Tibial nerve (tissue), 4 donors: ENCODE results near the gene AGT.

Experiments used
- EP300 ChIP-seq, 2 donors: sonication (generic); formaldehyde crosslinking; IDR thresholded peaks; one replicate each; pipeline ENCODE4 v1.6.1; 2017; ENCODE audit warnings: antibody characterized with exemption in 2 of 2, mild to moderate bottlenecking in 1 of 2
- POLR2A ChIP-seq, 2 donors: fragments of 450-650 bp; IDR thresholded peaks; one replicate each; pipeline ENCODE4 v1.6.1; 2017; ENCODE audit warnings: antibody characterized with exemption in 2 of 2, mild to moderate bottlenecking in 2 of 2, moderate library complexity in 2 of 2
- TF ChIP-seq, protein P1 (sequence below), 5 experiments: fragments of 200-600 bp in 3 of 5; fragments of 450-650 bp in 2 of 5; sonication (generic) in 3 of 5; IDR thresholded peaks; one replicate each; pipeline ENCODE4 v1.5.1; 2016 to 2019; ENCODE audit warnings: antibody characterized with exemption in 5 of 5, mild to moderate bottlenecking in 3 of 5, moderate library complexity in 2 of 5

DNA sequence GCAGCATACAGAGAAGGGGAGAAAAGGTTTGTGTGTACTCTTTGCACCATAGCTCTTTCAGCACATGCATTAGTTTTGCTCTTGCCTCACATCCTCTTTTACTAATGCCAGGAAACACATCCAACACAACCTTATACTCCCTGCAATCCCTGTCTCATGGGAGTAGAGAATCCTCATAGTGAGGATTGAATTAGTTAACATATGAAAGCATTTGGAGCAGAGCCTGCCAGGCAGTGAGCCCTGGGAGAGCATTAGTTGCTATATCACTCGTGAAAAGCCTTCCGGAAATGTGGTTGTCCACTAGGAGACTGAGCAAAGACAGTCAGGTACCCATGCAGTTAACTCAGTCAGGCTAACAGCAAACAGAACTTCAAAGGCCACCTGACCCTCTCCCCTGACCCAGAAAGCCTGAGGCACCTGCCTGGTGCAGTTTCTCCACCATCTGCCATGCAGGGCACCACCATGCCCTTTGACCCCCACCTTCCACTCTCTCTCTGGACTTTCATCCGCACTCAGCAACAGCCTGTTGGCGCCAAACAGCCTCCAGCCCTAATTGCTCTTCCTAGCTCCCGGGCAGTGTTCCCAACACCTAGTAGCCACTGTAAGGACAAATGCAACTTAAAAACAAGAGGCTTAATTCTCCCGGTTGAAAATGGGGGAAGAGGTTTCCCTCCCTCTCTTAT, 14.9 kb upstream of the AGT start:
- TF ChIP-seq POLR2A (IDR thresholded peaks at IDR 0.05) (no peak), EP300 (IDR thresholded peaks at IDR 0.05) (no peak)
- TF ChIP-seq, protein P1, sequence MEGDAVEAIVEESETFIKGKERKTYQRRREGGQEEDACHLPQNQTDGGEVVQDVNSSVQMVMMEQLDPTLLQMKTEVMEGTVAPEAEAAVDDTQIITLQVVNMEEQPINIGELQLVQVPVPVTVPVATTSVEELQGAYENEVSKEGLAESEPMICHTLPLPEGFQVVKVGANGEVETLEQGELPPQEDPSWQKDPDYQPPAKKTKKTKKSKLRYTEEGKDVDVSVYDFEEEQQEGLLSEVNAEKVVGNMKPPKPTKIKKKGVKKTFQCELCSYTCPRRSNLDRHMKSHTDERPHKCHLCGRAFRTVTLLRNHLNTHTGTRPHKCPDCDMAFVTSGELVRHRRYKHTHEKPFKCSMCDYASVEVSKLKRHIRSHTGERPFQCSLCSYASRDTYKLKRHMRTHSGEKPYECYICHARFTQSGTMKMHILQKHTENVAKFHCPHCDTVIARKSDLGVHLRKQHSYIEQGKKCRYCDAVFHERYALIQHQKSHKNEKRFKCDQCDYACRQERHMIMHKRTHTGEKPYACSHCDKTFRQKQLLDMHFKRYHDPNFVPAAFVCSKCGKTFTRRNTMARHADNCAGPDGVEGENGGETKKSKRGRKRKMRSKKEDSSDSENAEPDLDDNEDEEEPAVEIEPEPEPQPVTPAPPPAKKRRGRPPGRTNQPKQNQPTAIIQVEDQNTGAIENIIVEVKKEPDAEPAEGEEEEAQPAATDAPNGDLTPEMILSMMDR (IDR thresholded peaks at IDR 0.05): no peak
